ENCODE measurements around the gene PGAP2.

PGAP2 gene

DNA sequence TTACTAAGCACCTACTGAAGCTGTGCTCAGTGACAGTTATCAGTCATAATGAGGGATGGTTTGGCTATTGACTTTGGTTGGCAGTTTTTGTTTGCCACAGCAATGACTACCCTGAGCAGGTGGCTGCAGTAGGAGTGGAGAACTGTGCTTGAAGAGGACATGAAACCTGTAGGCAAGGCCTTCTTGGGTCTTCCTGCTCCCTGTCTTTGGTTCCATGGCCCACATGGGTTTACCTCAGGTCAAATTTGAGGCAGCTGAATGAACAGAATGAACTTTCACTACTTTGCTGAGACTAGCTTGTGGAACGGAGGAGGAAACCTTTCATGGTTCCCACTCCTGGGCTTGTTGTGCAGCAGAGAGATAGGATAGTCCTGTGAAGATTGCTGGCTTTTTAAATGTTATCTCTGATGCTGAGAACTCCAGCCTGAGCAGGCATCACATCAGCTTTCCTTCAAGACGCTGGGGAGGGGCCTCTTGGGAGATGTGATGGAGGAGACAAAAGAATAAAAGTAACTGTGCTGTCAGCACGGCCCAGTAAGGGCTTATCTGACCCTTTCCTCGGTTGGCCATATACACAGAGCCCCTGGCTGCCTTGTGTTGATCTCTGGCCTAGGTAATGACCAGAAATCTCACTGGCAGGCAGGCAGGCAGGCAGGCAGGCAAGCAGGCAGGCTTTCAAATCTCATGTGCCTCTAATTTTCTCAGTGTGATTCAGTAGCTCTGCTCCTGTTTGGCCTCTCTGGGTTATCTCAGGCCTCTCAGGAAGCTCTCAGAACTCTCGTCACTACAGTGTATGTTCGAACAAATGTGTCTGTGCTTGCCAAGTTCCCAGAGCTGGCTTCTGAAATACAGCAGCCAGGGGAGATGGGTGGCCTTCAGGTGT is 59.1 kb downstream of the PGAP2 start:
- Histone ChIP-seq H3K4me3 (ENCODE audit: low read length) (no peak overlapping the region), H3K9ac (ENCODE audit: low read length) (no peak overlapping the region), H3K27me3 (ENCODE audit: control insufficient read depth, insufficient read depth, low read length) (no peaks in the 10 kb centered on the region), H3K4me1 (ENCODE audit: control insufficient read depth, insufficient read depth, low read length) (peaks cover 37% of the 10 kb centered on the region), H3K9me3 (ENCODE audit: control insufficient read depth, low read length) (no peaks in the 10 kb centered on the region), H3K36me3 (ENCODE audit: control insufficient read depth, insufficient read depth, low read length) (no peaks in the 10 kb centered on the region)

GRCh38 chr11:3873712-3874349 is 65.5 kb downstream of the PGAP2 start:
- Histone ChIP-seq H3K36me3 (ENCODE audit: control insufficient read depth, insufficient read depth, low read length) (no peaks in the 10 kb centered on the region), H3K9ac (ENCODE audit: low read length) (no peak overlapping the region), H3K4me1 (ENCODE audit: control insufficient read depth, insufficient read depth, low read length) (peaks cover 16% of the 10 kb centered on the region), H3K27me3 (ENCODE audit: control insufficient read depth, insufficient read depth, low read length) (no peaks in the 10 kb centered on the region), H3K4me3 (ENCODE audit: low read length) (no peak overlapping the region), H3K9me3 (ENCODE audit: control insufficient read depth, low read length) (no peaks in the 10 kb centered on the region)
